GM12878 (cell line): ENCODE data around the gene POLA1. TPM values are rescaled to one million over a fixed set of nuclear protein-coding genes. Genes with fewer than 3 reads are reported as not detected.

Experiments
- CBFB ChIP-seq: IDR thresholded peaks from 2 replicates; pipeline ENCODE4 v1.6.1; 2016; ENCODE audit warnings: antibody characterized with exemption, low read depth
- FOS ChIP-seq: IDR thresholded peaks from 3 replicates; pipeline ENCODE4 v1.6.1; 2011; ENCODE audit warnings: borderline replicate concordance; ENCODE audit not compliant: insufficient read length; ENCODE audit errors: extremely low read depth
- GATAD2B ChIP-seq: fragments of 450-650 bp; conservative IDR thresholded peaks from 2 replicates; pipeline ENCODE4 v1.6.1; 2017; ENCODE audit warnings: low read depth, mild to moderate bottlenecking, moderate library complexity
- IKZF2 ChIP-seq, 2 experiments: fragments of 450-650 bp; IDR thresholded peaks; 2 replicates each; pipeline ENCODE4 v1.6.1; 2017; ENCODE audit warnings: mild to moderate bottlenecking in 2 of 2, moderate library complexity in 2 of 2
- MYC ChIP-seq: IDR thresholded peaks from 2 replicates; pipeline ENCODE4 v1.6.1; 2011; ENCODE audit warnings: mild to moderate bottlenecking, low read length, moderate library complexity, inconsistent platforms; ENCODE audit not compliant: insufficient read depth, insufficient replicate concordance, insufficient read length, severe bottlenecking
- NFYA ChIP-seq: IDR thresholded peaks from 2 replicates; pipeline ENCODE4 v1.6.1; 2011; ENCODE audit warnings: low read depth, mild to moderate bottlenecking, low read length, improper control_type of control experiment, borderline replicate concordance
- NR2F1 ChIP-seq: fragments of 450-650 bp; conservative IDR thresholded peaks from 2 replicates; pipeline ENCODE4 v1.6.1; 2017; ENCODE audit warnings: mild to moderate bottlenecking
- PAX5 ChIP-seq: IDR thresholded peaks from 2 replicates; pipeline ENCODE4 v1.6.1; 2011; ENCODE audit warnings: low read depth, low read length, borderline replicate concordance
- RCOR1 ChIP-seq: conservative IDR thresholded peaks from 2 replicates; pipeline ENCODE4 v1.6.1; 2012; ENCODE audit warnings: low read depth, low read length, improper control_type of control experiment
- RELA ChIP-seq: fragments of 450-650 bp; IDR thresholded peaks from 2 replicates; pipeline ENCODE4 v1.8.0; 2014; ENCODE audit warnings: borderline replicate concordance; ENCODE audit not compliant: partially characterized antibody
- SIN3A ChIP-seq: IDR thresholded peaks from 2 replicates; pipeline ENCODE4 v1.6.1; 2012; ENCODE audit warnings: low read depth, low read length, improper control_type of control experiment
- SREBF2 ChIP-seq: IDR thresholded peaks from 2 replicates; pipeline ENCODE4 v1.6.1; 2012; ENCODE audit warnings: mild to moderate bottlenecking, low read length
- SUPT20H ChIP-seq: IDR thresholded peaks from 2 replicates; pipeline ENCODE4 v1.6.1; 2011; ENCODE audit warnings: low read depth, mild to moderate bottlenecking, low read length, moderate library complexity, borderline replicate concordance; ENCODE audit not compliant: control insufficient read depth
- TCF12 ChIP-seq: IDR thresholded peaks from 2 replicates; pipeline ENCODE4 v1.6.1; 2011; ENCODE audit warnings: low read depth, mild to moderate bottlenecking, low read length
- YBX1 ChIP-seq: fragments of 450-650 bp; IDR thresholded peaks from 2 replicates; pipeline ENCODE4 v1.6.1; 2016; ENCODE audit warnings: antibody characterized with exemption
- polyA plus RNA-seq, 11 experiments: library from polyadenylated mRNA; depleted of rRNA in 4 of 11; unstranded in 6 of 11; stranded (reverse) in 5 of 11; fragments of >200 nt; fragmentation: Nextera tagmentation in 4 of 11; fragmentation: Illumina TruSeq in 1 of 11; extraction: Ambion mirVana in 4 of 11; extraction: Trizol in 1 of 11; gene quantifications; 1 replicate in 1 of 11; 2 replicates in 10 of 11; pipeline versions ENCODE4 v1.2.1 to v1.2.3, GENCODE V29; 2011 to 2016; ENCODE audit warnings: inconsistent platforms in 2 of 11, missing spikeins in 2 of 11, low read depth in 1 of 11
- total RNA-seq, 4 experiments: library from RNA; depleted of rRNA in 3 of 4; stranded (reverse); fragments of >200 nt in 3 of 4; fragmentation: Illumina TruSeq in 1 of 4; extraction: Trizol in 1 of 4; gene quantifications; 2 replicates each; pipeline versions ENCODE4 v1.2.1 to v1.2.3, GENCODE V29; 2013 to 2021
- TF ChIP-seq, protein P1 (sequence below): IDR thresholded peaks from 2 replicates; pipeline ENCODE4 v1.6.1; 2011; ENCODE audit warnings: mild to moderate bottlenecking, low read depth, low read length, moderate library complexity; ENCODE audit not compliant: insufficient replicate concordance
- TF ChIP-seq, protein P2 (sequence below): fragments of 450-650 bp; IDR thresholded peaks from 2 replicates; pipeline ENCODE4 v1.6.1; 2017; ENCODE audit warnings: borderline replicate concordance
- TF ChIP-seq, protein P3 (sequence below): fragments of 450-650 bp; IDR thresholded peaks from 2 replicates; pipeline ENCODE4 v1.6.1; 2017; ENCODE audit warnings: mild to moderate bottlenecking, low read depth, inconsistent platforms; ENCODE audit not compliant: poor library complexity, severe bottlenecking
- TF ChIP-seq, protein P4 (sequence below): fragments of 450-650 bp; IDR thresholded peaks from 2 replicates; pipeline ENCODE4 v1.6.1; 2018; ENCODE audit warnings: mild to moderate bottlenecking, low read depth, moderate library complexity; ENCODE audit not compliant: partially characterized antibody
- TF ChIP-seq, protein P5 (sequence below): fragments of 150-350 bp; IDR thresholded peaks from 2 replicates; pipeline ENCODE4 v1.6.1; 2016; ENCODE audit warnings: low read depth, low read length

POLA1 gene
- total and polyA plus RNA-seq, 10 of the 15 experiments (the other 5 are each of a cell fraction or from before 2014, with no cell fraction given): 6.5 to 34.7 (median 24.8) TPM

DNA sequence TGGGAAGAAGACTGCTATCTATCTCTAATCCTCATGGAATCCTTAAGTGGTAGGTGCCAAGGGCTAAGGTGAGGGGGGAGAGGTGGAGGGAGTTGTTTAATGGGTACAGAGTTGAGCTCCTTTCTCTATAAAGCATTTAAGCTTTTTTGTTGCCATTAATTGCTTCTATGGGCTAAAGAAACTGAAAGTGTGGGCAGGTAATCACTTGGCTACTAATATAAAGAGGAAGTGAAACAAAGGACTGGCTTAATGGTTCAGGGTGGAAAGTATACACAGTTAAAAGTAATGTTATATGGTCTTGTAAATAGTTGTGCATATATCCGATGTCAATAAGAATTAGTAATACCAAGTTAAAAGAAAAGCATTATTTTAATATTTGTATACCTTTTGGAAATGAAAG is 83.9 kb downstream of the POLA1 start (continued):
- no peak for TF ChIP-seq RCOR1
- no peak for TF ChIP-seq SREBF2
- TF ChIP-seq CBFB: no peak
- no peak for TF ChIP-seq MYC
- TF ChIP-seq, protein P1, sequence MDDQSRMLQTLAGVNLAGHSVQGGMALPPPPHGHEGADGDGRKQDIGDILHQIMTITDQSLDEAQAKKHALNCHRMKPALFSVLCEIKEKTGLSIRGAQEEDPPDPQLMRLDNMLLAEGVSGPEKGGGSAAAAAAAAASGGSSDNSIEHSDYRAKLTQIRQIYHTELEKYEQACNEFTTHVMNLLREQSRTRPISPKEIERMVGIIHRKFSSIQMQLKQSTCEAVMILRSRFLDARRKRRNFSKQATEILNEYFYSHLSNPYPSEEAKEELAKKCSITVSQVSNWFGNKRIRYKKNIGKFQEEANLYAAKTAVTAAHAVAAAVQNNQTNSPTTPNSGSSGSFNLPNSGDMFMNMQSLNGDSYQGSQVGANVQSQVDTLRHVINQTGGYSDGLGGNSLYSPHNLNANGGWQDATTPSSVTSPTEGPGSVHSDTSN: no peak
- no peak for TF ChIP-seq PAX5
- TF ChIP-seq TCF12: no peak
- TF ChIP-seq NFYA: no peak
- TF ChIP-seq, protein P2, sequence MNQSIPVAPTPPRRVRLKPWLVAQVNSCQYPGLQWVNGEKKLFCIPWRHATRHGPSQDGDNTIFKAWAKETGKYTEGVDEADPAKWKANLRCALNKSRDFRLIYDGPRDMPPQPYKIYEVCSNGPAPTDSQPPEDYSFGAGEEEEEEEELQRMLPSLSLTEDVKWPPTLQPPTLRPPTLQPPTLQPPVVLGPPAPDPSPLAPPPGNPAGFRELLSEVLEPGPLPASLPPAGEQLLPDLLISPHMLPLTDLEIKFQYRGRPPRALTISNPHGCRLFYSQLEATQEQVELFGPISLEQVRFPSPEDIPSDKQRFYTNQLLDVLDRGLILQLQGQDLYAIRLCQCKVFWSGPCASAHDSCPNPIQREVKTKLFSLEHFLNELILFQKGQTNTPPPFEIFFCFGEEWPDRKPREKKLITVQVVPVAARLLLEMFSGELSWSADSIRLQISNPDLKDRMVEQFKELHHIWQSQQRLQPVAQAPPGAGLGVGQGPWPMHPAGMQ: no peak
- TF ChIP-seq IKZF2 (IDR thresholded peaks at IDR 0.05): peak in 1 of 2 experiments; percentile 57; a peak in 1 of 4 replicates
- TF ChIP-seq YBX1: no peak
- TF ChIP-seq, protein P3, sequence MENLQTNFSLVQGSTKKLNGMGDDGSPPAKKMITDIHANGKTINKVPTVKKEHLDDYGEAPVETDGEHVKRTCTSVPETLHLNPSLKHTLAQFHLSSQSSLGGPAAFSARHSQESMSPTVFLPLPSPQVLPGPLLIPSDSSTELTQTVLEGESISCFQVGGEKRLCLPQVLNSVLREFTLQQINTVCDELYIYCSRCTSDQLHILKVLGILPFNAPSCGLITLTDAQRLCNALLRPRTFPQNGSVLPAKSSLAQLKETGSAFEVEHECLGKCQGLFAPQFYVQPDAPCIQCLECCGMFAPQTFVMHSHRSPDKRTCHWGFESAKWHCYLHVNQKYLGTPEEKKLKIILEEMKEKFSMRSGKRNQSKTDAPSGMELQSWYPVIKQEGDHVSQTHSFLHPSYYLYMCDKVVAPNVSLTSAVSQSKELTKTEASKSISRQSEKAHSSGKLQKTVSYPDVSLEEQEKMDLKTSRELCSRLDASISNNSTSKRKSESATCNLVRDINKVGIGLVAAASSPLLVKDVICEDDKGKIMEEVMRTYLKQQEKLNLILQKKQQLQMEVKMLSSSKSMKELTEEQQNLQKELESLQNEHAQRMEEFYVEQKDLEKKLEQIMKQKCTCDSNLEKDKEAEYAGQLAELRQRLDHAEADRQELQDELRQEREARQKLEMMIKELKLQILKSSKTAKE: peak; percentile 50
- TF ChIP-seq RELA: peak; percentile 18
- TF ChIP-seq GATAD2B: no peak
- no peak for TF ChIP-seq SUPT20H
- no peak for TF ChIP-seq NR2F1
- TF ChIP-seq, protein P4, sequence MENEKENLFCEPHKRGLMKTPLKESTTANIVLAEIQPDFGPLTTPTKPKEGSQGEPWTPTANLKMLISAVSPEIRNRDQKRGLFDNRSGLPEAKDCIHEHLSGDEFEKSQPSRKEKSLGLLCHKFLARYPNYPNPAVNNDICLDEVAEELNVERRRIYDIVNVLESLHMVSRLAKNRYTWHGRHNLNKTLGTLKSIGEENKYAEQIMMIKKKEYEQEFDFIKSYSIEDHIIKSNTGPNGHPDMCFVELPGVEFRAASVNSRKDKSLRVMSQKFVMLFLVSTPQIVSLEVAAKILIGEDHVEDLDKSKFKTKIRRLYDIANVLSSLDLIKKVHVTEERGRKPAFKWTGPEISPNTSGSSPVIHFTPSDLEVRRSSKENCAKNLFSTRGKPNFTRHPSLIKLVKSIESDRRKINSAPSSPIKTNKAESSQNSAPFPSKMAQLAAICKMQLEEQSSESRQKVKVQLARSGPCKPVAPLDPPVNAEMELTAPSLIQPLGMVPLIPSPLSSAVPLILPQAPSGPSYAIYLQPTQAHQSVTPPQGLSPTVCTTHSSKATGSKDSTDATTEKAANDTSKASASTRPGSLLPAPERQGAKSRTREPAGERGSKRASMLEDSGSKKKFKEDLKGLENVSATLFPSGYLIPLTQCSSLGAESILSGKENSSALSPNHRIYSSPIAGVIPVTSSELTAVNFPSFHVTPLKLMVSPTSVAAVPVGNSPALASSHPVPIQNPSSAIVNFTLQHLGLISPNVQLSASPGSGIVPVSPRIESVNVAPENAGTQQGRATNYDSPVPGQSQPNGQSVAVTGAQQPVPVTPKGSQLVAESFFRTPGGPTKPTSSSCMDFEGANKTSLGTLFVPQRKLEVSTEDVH: no peak
- TF ChIP-seq SIN3A: no peak
- TF ChIP-seq FOS: no peak
- TF ChIP-seq, protein P5, sequence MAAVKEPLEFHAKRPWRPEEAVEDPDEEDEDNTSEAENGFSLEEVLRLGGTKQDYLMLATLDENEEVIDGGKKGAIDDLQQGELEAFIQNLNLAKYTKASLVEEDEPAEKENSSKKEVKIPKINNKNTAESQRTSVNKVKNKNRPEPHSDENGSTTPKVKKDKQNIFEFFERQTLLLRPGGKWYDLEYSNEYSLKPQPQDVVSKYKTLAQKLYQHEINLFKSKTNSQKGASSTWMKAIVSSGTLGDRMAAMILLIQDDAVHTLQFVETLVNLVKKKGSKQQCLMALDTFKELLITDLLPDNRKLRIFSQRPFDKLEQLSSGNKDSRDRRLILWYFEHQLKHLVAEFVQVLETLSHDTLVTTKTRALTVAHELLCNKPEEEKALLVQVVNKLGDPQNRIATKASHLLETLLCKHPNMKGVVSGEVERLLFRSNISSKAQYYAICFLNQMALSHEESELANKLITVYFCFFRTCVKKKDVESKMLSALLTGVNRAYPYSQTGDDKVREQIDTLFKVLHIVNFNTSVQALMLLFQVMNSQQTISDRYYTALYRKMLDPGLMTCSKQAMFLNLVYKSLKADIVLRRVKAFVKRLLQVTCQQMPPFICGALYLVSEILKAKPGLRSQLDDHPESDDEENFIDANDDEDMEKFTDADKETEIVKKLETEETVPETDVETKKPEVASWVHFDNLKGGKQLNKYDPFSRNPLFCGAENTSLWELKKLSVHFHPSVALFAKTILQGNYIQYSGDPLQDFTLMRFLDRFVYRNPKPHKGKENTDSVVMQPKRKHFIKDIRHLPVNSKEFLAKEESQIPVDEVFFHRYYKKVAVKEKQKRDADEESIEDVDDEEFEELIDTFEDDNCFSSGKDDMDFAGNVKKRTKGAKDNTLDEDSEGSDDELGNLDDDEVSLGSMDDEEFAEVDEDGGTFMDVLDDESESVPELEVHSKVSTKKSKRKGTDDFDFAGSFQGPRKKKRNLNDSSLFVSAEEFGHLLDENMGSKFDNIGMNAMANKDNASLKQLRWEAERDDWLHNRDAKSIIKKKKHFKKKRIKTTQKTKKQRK: no peak
